H9 (cell line): ENCODE data around the gene ATG13. TPM values are rescaled to one million over a fixed set of nuclear protein-coding genes. Genes with fewer than 3 reads are reported as not detected.

Experiments used
- DNase-seq: peaks from one replicate; pipeline ENCODE4 v3.0.0-alpha.2; 2017
- H2AFZ ChIP-seq: one replicate; pipeline ENCODE4 v1.6.1; 2013; ENCODE audit warnings: mild to moderate bottlenecking, low read length, control low read depth, moderate library complexity
- H2AK5ac ChIP-seq: 2 replicates; pipeline ENCODE4 v1.6.1; 2013; ENCODE audit warnings: low read length, control low read depth, mixed read lengths; ENCODE audit not compliant: insufficient read length
- H2BK120ac ChIP-seq: one replicate; pipeline ENCODE4 v1.6.1; 2013; ENCODE audit warnings: low read depth, mild to moderate bottlenecking, low read length, control low read depth, inconsistent platforms; ENCODE audit not compliant: poor library complexity, severe bottlenecking
- H2BK12ac ChIP-seq: 2 replicates; pipeline ENCODE4 v1.6.1; 2013; ENCODE audit warnings: low read length, control low read depth, mixed read lengths, low read depth; ENCODE audit not compliant: insufficient read length
- H2BK15ac ChIP-seq: 2 replicates; pipeline ENCODE4 v1.6.1; 2013; ENCODE audit warnings: low read depth, low read length, control low read depth
- H2BK20ac ChIP-seq: one replicate; pipeline ENCODE4 v1.6.1; 2013; ENCODE audit warnings: low read depth, mild to moderate bottlenecking, low read length, control low read depth, inconsistent platforms; ENCODE audit not compliant: poor library complexity, severe bottlenecking
- H2BK5ac ChIP-seq: 2 replicates; pipeline ENCODE4 v1.6.1; 2013; ENCODE audit warnings: low read length, control low read depth, mixed read lengths; ENCODE audit not compliant: insufficient read length
- H3K14ac ChIP-seq: 2 replicates; pipeline ENCODE4 v1.6.1; 2013; ENCODE audit warnings: low read length, control low read depth; ENCODE audit not compliant: insufficient read depth
- H3K18ac ChIP-seq: 2 replicates; pipeline ENCODE4 v1.6.1; 2013; ENCODE audit warnings: low read depth, mild to moderate bottlenecking, mixed read lengths, low read length, control low read depth; ENCODE audit not compliant: insufficient read length
- H3K23ac ChIP-seq: 2 replicates; pipeline ENCODE4 v1.6.1; 2013; ENCODE audit warnings: low read length, control low read depth, mixed read lengths, low read depth; ENCODE audit not compliant: insufficient read length
- H3K23me2 ChIP-seq: 2 replicates; pipeline ENCODE4 v1.6.1; 2013; ENCODE audit warnings: low read depth, mild to moderate bottlenecking, mixed read lengths, low read length, control low read depth; ENCODE audit not compliant: insufficient read length, poor library complexity, severe bottlenecking
- H3K27ac ChIP-seq: 2 replicates; pipeline ENCODE4 v1.5.1; 2013; ENCODE audit warnings: low read length, control low read depth, mixed read lengths, low read depth; ENCODE audit not compliant: insufficient read length
- H3K27me3 ChIP-seq: 2 replicates; pipeline ENCODE4 v1.6.1; 2013; ENCODE audit warnings: low read length, control low read depth, inconsistent platforms; ENCODE audit not compliant: insufficient read depth
- H3K4ac ChIP-seq: 2 replicates; pipeline ENCODE4 v1.6.1; 2013; ENCODE audit warnings: low read depth, mild to moderate bottlenecking, control low read depth, inconsistent platforms, low read length, moderate library complexity
- H3K4me1 ChIP-seq: 2 replicates; pipeline ENCODE4 v1.6.1; 2013; ENCODE audit warnings: low read length, control low read depth, inconsistent platforms; ENCODE audit not compliant: insufficient read depth
- H3K4me2 ChIP-seq: 2 replicates; pipeline ENCODE4 v1.6.1; 2013; ENCODE audit warnings: low read length, control low read depth, mixed read lengths; ENCODE audit not compliant: insufficient read length, insufficient read depth
- H3K56ac ChIP-seq: 2 replicates; pipeline ENCODE4 v1.6.1; 2013; ENCODE audit warnings: low read depth, mild to moderate bottlenecking, mixed read lengths, low read length, control low read depth; ENCODE audit not compliant: insufficient read length
- H3K79me1 ChIP-seq: 2 replicates; pipeline ENCODE4 v1.6.1; 2013; ENCODE audit warnings: low read depth, mild to moderate bottlenecking, moderate library complexity, low read length, control low read depth, inconsistent platforms; ENCODE audit not compliant: insufficient read depth, poor library complexity, severe bottlenecking
- H3K79me2 ChIP-seq: 2 replicates; pipeline ENCODE4 v1.6.1; 2013; ENCODE audit warnings: low read length, control low read depth, inconsistent platforms; ENCODE audit not compliant: insufficient read depth
- H3K9ac ChIP-seq: 2 replicates; pipeline ENCODE4 v1.6.1; 2013; ENCODE audit warnings: low read length, control low read depth, mixed read lengths; ENCODE audit not compliant: insufficient read length; ENCODE audit errors: extremely low read depth
- H3K9me3 ChIP-seq: one replicate; pipeline ENCODE4 v1.6.1; 2013; ENCODE audit warnings: low read depth, low read length, inconsistent platforms; ENCODE audit not compliant: control insufficient read depth
- H3T11ph ChIP-seq: one replicate; pipeline ENCODE4 v1.6.1; 2013; ENCODE audit warnings: mild to moderate bottlenecking, low read length, control low read depth, inconsistent platforms
- H4K20me1 ChIP-seq: one replicate; pipeline ENCODE4 v1.6.1; 2013; ENCODE audit not compliant: control insufficient read depth, insufficient read length, insufficient read depth
- H4K5ac ChIP-seq: 2 replicates; pipeline ENCODE4 v1.6.1; 2013; ENCODE audit warnings: low read depth, mild to moderate bottlenecking, mixed read lengths, low read length, control low read depth; ENCODE audit not compliant: insufficient read length
- H4K8ac ChIP-seq: replicated peaks from 2 replicates; pipeline ENCODE4 v1.6.1; 2013; ENCODE audit warnings: low read length, control low read depth, mixed read lengths, low read depth; ENCODE audit not compliant: insufficient read length
- H4K91ac ChIP-seq: 2 replicates; pipeline ENCODE4 v1.6.1; 2013; ENCODE audit warnings: low read depth, mild to moderate bottlenecking, moderate library complexity, mixed read lengths, low read length, control low read depth; ENCODE audit not compliant: insufficient read length
- H3K27ac Mint-ChIP-seq, 3 experiments: 2 replicates in 2 of 3; 3 replicates in 1 of 3; pipeline ENCODE4 v1.8.0; 2020 to 2021; ENCODE audit warnings: mixed read lengths in 3 of 3, mild to moderate bottlenecking in 1 of 3, moderate library complexity in 1 of 3
- H3K27me3 Mint-ChIP-seq: 2 replicates; pipeline ENCODE4 v1.8.0; 2021; ENCODE audit warnings: low read depth, mild to moderate bottlenecking, moderate library complexity, mixed read lengths
- H3K36me3 Mint-ChIP-seq, 3 experiments: 2 replicates in 2 of 3; 3 replicates in 1 of 3; pipeline ENCODE4 v1.8.0; 2020 to 2021; ENCODE audit warnings: low read depth in 3 of 3, mixed read lengths in 3 of 3; ENCODE audit not compliant: insufficient read depth in 1 of 3
- H3K4me1 Mint-ChIP-seq, 2 experiments: 2 replicates each; pipeline ENCODE4 v1.8.0; 2020; ENCODE audit warnings: mixed read lengths in 2 of 2
- H3K4me3 Mint-ChIP-seq, 2 experiments: 2 replicates in 1 of 2; 3 replicates in 1 of 2; pipeline ENCODE4 v1.8.0; 2020 to 2021; ENCODE audit warnings: mild to moderate bottlenecking in 2 of 2, mixed read lengths in 2 of 2, moderate library complexity in 1 of 2
- H3K9me3 Mint-ChIP-seq, 2 experiments: 2 replicates in 1 of 2; 3 replicates in 1 of 2; pipeline ENCODE4 v1.8.0; 2020; ENCODE audit warnings: mild to moderate bottlenecking in 2 of 2, mixed read lengths in 2 of 2, moderate library complexity in 1 of 2
- total RNA-seq: library from RNA; stranded (reverse); gene quantifications from 2 replicates; pipeline ENCODE4 v1.2.1, GENCODE V29; 2021
- TF ChIP-seq, protein P1 (sequence below): fragments of 200-600 bp; sonication (generic); conservative IDR thresholded peaks from 3 replicates; pipeline ENCODE4 v1.8.0; 2021; ENCODE audit warnings: antibody characterized with exemption, mild to moderate bottlenecking

Gene ATG13
- total RNA-seq, 1 experiment from 2014 or later, result 79.1 TPM

DNA sequence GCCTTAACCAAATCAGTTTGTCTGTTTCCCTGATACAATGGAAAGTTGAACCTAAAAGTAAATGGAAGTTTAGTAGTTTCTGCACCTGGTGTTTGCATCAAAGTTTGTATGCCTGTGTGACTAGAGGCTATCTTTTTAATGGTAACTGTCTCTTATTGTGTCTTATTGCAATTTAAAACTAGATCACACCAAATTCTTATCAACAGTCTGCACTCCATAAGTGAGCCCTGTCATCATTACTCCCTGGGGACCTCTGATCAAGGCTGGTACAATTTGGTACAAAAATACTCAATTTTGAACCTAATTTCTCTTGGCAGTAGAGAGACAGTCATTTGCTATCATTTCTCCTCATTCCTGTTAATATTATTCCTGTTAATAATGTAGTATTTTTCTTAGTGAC is 45.0 kb downstream of the ATG13 start:
- Histone ChIP-seq H2AK5ac (no peak overlapping the region), H3K23me2 (no peaks in the 10 kb centered on the region), H3K27me3 (no peaks in the 10 kb centered on the region), H3K18ac (no peak overlapping the region), H3K14ac (no peak overlapping the region), H3K4me2 (no peak overlapping the region), H3K9ac (no peak overlapping the region), H4K8ac (no peak overlapping the region), H4K5ac (no peak overlapping the region), H2BK15ac (no peak overlapping the region), H2BK120ac (no peak overlapping the region), H3K23ac (no peak overlapping the region), H3K79me1 (no peaks in the 10 kb centered on the region), H3K56ac (no peak overlapping the region), H2BK20ac (no peak overlapping the region), H2BK12ac (no peak overlapping the region), H3K27ac (no peak overlapping the region), H2AFZ (no peak overlapping the region), H2BK5ac (no peak overlapping the region), H4K20me1 (no peaks in the 10 kb centered on the region), H3K4ac (no peak overlapping the region), H3K79me2 (no peaks in the 10 kb centered on the region), H3T11ph (no peak overlapping the region), H3K4me1 (no peaks in the 10 kb centered on the region), H4K91ac (no peak overlapping the region), H3K9me3 (no peaks in the 10 kb centered on the region)
- TF ChIP-seq, protein P1, sequence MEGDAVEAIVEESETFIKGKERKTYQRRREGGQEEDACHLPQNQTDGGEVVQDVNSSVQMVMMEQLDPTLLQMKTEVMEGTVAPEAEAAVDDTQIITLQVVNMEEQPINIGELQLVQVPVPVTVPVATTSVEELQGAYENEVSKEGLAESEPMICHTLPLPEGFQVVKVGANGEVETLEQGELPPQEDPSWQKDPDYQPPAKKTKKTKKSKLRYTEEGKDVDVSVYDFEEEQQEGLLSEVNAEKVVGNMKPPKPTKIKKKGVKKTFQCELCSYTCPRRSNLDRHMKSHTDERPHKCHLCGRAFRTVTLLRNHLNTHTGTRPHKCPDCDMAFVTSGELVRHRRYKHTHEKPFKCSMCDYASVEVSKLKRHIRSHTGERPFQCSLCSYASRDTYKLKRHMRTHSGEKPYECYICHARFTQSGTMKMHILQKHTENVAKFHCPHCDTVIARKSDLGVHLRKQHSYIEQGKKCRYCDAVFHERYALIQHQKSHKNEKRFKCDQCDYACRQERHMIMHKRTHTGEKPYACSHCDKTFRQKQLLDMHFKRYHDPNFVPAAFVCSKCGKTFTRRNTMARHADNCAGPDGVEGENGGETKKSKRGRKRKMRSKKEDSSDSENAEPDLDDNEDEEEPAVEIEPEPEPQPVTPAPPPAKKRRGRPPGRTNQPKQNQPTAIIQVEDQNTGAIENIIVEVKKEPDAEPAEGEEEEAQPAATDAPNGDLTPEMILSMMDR, result no peak
- DNase-seq, result no peak
- H3K27me3 Mint-ChIP-seq, result no peaks in the 10 kb centered on the region
- H3K4me1 Mint-ChIP-seq, result no peaks in the 10 kb centered on the region
- H3K36me3 Mint-ChIP-seq, result peaks cover 15 to 75% (median 69%) of the 10 kb centered on the region in 3 experiments; a peak in 6 of 7 replicates
- no peak overlapping the region for H3K4me3 Mint-ChIP-seq
- no peak overlapping the region for H3K27ac Mint-ChIP-seq
- no peaks in the 10 kb centered on the region for H3K9me3 Mint-ChIP-seq
